HepG2 (cell line): ENCODE data around the gene CACNA1D. TPM values are rescaled to one million over a fixed set of nuclear protein-coding genes. Genes with fewer than 3 reads are reported as not detected.

Experiments used
- AHR ChIP-seq: IDR thresholded peaks from 2 replicates; pipeline ENCODE4 v1.6.1; 2018; ENCODE audit warnings: missing genetic modification reagents, missing compliant biosample characterization
- DNMT3B ChIP-seq: conservative IDR thresholded peaks from 2 replicates; pipeline ENCODE4 v1.6.1; 2016; ENCODE audit warnings: missing biosample characterization, control low read depth
- ELF4 ChIP-seq: sonication (generic); formaldehyde crosslinking; IDR thresholded peaks from 2 replicates; pipeline ENCODE4 v1.5.0; 2020; ENCODE audit warnings: missing genetic modification reagents, mild to moderate bottlenecking, moderate library complexity, borderline replicate concordance
- FOXM1 ChIP-seq: sonication (generic); formaldehyde crosslinking; IDR thresholded peaks from 2 replicates; pipeline ENCODE4 v1.5.0; 2020; ENCODE audit warnings: missing genetic modification reagents
- HDAC1 ChIP-seq: sonication (generic); formaldehyde crosslinking; IDR thresholded peaks from 2 replicates; pipeline ENCODE4 v1.5.1; 2020; ENCODE audit warnings: mild to moderate bottlenecking, missing genetic modification reagents
- KDM3A ChIP-seq: IDR thresholded peaks from 2 replicates; pipeline ENCODE4 v1.6.1; 2018; ENCODE audit warnings: low read depth, missing compliant biosample characterization
- MEIS2 ChIP-seq: sonication (generic); formaldehyde crosslinking; IDR thresholded peaks from 2 replicates; pipeline ENCODE4 v1.9.0; 2021; ENCODE audit warnings: mild to moderate bottlenecking, missing genetic modification reagents
- REPIN1 ChIP-seq: sonication (generic); formaldehyde crosslinking; IDR thresholded peaks from 2 replicates; pipeline ENCODE4 v1.8.0; 2022; ENCODE audit warnings: missing genetic modification reagents, low read depth, mild to moderate bottlenecking, borderline replicate concordance
- SP140L ChIP-seq: sonication (generic); formaldehyde crosslinking; IDR thresholded peaks from 2 replicates; pipeline ENCODE4 v1.4.0; 2020; ENCODE audit warnings: missing genetic modification reagents, borderline replicate concordance
- SRY ChIP-seq: sonication (generic); formaldehyde crosslinking; IDR thresholded peaks from 2 replicates; pipeline ENCODE4 v1.8.0; 2022; ENCODE audit warnings: mild to moderate bottlenecking, missing genetic modification reagents
- TP53 ChIP-seq: sonication (generic); formaldehyde crosslinking; conservative IDR thresholded peaks from 2 replicates; pipeline ENCODE4 v1.4.0; 2020; ENCODE audit warnings: missing genetic modification reagents
- ZNF205 ChIP-seq: IDR thresholded peaks from 2 replicates; pipeline ENCODE4 v1.6.1; 2018; ENCODE audit warnings: missing biosample characterization, missing genetic modification reagents
- ZNF333 ChIP-seq: sonication (generic); formaldehyde crosslinking; IDR thresholded peaks from 2 replicates; pipeline ENCODE4 v1.4.0; 2020; ENCODE audit warnings: mild to moderate bottlenecking, missing genetic modification reagents, borderline replicate concordance
- ZNF772 ChIP-seq: sonication (generic); formaldehyde crosslinking; IDR thresholded peaks from 2 replicates; pipeline ENCODE4 v1.5.0; 2020; ENCODE audit warnings: mild to moderate bottlenecking, missing genetic modification reagents
- polyA plus RNA-seq, 8 experiments: library from polyadenylated mRNA; depleted of rRNA in 3 of 8; stranded (reverse) in 7 of 8; unstranded in 1 of 8; fragments of >200 nt; fragmentation: Illumina TruSeq in 4 of 8; extraction: Trizol in 4 of 8; gene quantifications; 2 replicates each; pipeline versions ENCODE4 v1.2.1 to v1.2.3, GENCODE V29; 2011 to 2016; ENCODE audit warnings: low read depth in 4 of 8, missing spikeins in 1 of 8, mixed read lengths in 1 of 8; ENCODE audit not compliant: insufficient read depth in 1 of 8
- total RNA-seq, 5 experiments: library from RNA; depleted of rRNA; stranded (reverse); fragments of >200 nt; fragmentation: Illumina TruSeq; extraction: Trizol; gene quantifications; 2 replicates each; pipeline ENCODE4 v1.2.3, GENCODE V29; 2016; ENCODE audit warnings: low read depth in 1 of 5
- TF ChIP-seq, protein P1 (sequence below): sonication (generic); formaldehyde crosslinking; IDR thresholded peaks from 2 replicates; pipeline ENCODE4 v1.4.0; 2020; ENCODE audit warnings: missing genetic modification reagents
- TF ChIP-seq, protein P2 (sequence below): sonication (generic); formaldehyde crosslinking; conservative IDR thresholded peaks from 2 replicates; pipeline ENCODE4 v1.8.0; 2022; ENCODE audit warnings: low read depth, missing genetic modification reagents
- TF ChIP-seq, protein P3 (sequence below): sonication (generic); formaldehyde crosslinking; IDR thresholded peaks from 2 replicates; pipeline ENCODE4 v1.5.0; 2020; ENCODE audit warnings: mild to moderate bottlenecking, missing genetic modification reagents
- TF ChIP-seq, protein P4 (sequence below): sonication (generic); formaldehyde crosslinking; IDR thresholded peaks from 2 replicates; pipeline ENCODE4 v1.5.0; 2020; ENCODE audit warnings: missing genetic modification reagents
- TF ChIP-seq, protein P5 (sequence below): sonication (generic); formaldehyde crosslinking; IDR thresholded peaks from 2 replicates; pipeline ENCODE4 v1.9.0; 2022; ENCODE audit warnings: low read depth, missing genetic modification reagents

Gene CACNA1D
- total and polyA plus RNA-seq, 2 of the 13 experiments (the other 11 are each of a cell fraction or from before 2014, with no cell fraction given), result 0.26 to 0.38 TPM

DNA sequence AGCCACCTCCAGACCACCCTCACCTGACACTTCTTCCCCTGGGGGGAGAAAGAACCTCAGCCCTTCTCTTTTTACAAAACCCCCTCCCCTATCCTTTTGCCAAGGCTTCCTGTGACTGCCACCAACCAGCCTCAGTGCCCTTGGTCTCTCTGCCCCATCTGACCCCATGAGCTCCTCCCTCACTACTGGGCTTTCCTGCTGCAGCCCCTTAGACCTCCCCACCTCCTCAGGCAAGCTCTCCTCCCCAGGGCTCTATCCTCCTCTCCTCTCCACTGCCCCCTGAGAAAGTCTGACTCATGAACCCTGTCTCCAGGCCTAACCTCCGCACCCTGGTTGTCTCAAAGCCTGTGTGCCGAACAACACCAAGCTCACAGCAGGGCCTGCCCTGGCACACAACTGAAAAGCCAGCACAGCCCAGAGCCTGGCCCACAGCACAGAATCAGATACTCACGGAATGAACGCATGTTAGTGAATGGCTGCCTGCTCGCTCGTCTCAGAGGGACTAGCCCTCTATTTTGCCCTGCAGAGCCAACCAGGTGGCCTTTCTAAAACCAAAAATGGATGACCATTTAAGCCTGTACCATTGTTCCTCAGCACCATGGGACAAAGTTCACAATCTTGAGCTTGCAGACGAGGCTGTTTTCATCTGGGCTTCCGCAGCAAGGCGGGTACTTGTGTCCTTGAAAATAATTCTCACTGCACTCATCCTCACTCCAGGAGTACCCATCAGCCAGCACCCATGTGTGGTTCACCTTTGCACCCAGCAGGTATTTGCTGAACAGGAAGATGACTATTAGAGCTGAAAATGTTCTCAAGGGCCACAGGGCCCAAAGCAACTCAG, 350.1 kb downstream of the CACNA1D start (continued):
- TF ChIP-seq TP53 (no peak), REPIN1 (0 out of 2 replicates have a peak, but pooled peaks have one; percentile 14), ELF4 (CRISPR knock-in tag) (no peak), SRY (CRISPR knock-in tag) (no peak; the same call in 1 of the 2 replicates), SP140L (CRISPR knock-in tag) (no peak), ZNF772 (no peak), FOXM1 (CRISPR knock-in tag) (no peak), HDAC1 (CRISPR knock-in tag) (peak; percentile 32; the same call in 1 of the 2 replicates), AHR (CRISPR knock-in tag) (no peak), DNMT3B (0 out of 2 replicates have a peak, but pooled peaks have one; percentile 15), ZNF205 (CRISPR knock-in tag) (no peak), ZNF333 (CRISPR knock-in tag) (no peak), KDM3A (CRISPR knock-in tag) (no peak), MEIS2 (CRISPR knock-in tag) (no peak)
- TF ChIP-seq, protein P1, sequence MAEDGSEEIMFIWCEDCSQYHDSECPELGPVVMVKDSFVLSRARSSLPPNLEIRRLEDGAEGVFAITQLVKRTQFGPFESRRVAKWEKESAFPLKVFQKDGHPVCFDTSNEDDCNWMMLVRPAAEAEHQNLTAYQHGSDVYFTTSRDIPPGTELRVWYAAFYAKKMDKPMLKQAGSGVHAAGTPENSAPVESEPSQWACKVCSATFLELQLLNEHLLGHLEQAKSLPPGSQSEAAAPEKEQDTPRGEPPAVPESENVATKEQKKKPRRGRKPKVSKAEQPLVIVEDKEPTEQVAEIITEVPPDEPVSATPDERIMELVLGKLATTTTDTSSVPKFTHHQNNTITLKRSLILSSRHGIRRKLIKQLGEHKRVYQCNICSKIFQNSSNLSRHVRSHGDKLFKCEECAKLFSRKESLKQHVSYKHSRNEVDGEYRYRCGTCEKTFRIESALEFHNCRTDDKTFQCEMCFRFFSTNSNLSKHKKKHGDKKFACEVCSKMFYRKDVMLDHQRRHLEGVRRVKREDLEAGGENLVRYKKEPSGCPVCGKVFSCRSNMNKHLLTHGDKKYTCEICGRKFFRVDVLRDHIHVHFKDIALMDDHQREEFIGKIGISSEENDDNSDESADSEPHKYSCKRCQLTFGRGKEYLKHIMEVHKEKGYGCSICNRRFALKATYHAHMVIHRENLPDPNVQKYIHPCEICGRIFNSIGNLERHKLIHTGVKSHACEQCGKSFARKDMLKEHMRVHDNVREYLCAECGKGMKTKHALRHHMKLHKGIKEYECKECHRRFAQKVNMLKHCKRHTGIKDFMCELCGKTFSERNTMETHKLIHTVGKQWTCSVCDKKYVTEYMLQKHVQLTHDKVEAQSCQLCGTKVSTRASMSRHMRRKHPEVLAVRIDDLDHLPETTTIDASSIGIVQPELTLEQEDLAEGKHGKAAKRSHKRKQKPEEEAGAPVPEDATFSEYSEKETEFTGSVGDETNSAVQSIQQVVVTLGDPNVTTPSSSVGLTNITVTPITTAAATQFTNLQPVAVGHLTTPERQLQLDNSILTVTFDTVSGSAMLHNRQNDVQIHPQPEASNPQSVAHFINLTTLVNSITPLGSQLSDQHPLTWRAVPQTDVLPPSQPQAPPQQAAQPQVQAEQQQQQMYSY (CRISPR knock-in tag), result 0 out of 2 replicates have a peak, but pooled peaks have one; percentile 5
- TF ChIP-seq, protein P2, sequence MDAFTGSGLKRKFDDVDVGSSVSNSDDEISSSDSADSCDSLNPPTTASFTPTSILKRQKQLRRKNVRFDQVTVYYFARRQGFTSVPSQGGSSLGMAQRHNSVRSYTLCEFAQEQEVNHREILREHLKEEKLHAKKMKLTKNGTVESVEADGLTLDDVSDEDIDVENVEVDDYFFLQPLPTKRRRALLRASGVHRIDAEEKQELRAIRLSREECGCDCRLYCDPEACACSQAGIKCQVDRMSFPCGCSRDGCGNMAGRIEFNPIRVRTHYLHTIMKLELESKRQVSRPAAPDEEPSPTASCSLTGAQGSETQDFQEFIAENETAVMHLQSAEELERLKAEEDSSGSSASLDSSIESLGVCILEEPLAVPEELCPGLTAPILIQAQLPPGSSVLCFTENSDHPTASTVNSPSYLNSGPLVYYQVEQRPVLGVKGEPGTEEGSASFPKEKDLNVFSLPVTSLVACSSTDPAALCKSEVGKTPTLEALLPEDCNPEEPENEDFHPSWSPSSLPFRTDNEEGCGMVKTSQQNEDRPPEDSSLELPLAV (CRISPR knock-in tag), result no peak
- TF ChIP-seq, protein P3, sequence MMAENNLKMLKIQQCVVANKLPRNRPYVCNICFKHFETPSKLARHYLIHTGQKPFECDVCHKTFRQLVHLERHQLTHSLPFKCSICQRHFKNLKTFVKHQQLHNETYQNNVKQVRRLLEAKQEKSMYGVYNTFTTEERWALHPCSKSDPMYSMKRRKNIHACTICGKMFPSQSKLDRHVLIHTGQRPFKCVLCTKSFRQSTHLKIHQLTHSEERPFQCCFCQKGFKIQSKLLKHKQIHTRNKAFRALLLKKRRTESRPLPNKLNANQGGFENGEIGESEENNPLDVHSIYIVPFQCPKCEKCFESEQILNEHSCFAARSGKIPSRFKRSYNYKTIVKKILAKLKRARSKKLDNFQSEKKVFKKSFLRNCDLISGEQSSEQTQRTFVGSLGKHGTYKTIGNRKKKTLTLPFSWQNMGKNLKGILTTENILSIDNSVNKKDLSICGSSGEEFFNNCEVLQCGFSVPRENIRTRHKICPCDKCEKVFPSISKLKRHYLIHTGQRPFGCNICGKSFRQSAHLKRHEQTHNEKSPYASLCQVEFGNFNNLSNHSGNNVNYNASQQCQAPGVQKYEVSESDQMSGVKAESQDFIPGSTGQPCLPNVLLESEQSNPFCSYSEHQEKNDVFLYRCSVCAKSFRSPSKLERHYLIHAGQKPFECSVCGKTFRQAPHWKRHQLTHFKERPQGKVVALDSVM (CRISPR knock-in tag), result no peak
- TF ChIP-seq, protein P4, sequence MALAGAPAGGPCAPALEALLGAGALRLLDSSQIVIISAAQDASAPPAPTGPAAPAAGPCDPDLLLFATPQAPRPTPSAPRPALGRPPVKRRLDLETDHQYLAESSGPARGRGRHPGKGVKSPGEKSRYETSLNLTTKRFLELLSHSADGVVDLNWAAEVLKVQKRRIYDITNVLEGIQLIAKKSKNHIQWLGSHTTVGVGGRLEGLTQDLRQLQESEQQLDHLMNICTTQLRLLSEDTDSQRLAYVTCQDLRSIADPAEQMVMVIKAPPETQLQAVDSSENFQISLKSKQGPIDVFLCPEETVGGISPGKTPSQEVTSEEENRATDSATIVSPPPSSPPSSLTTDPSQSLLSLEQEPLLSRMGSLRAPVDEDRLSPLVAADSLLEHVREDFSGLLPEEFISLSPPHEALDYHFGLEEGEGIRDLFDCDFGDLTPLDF (CRISPR knock-in tag), result peak; percentile 51; the same call in 1 of the 2 replicates
- TF ChIP-seq, protein P5, sequence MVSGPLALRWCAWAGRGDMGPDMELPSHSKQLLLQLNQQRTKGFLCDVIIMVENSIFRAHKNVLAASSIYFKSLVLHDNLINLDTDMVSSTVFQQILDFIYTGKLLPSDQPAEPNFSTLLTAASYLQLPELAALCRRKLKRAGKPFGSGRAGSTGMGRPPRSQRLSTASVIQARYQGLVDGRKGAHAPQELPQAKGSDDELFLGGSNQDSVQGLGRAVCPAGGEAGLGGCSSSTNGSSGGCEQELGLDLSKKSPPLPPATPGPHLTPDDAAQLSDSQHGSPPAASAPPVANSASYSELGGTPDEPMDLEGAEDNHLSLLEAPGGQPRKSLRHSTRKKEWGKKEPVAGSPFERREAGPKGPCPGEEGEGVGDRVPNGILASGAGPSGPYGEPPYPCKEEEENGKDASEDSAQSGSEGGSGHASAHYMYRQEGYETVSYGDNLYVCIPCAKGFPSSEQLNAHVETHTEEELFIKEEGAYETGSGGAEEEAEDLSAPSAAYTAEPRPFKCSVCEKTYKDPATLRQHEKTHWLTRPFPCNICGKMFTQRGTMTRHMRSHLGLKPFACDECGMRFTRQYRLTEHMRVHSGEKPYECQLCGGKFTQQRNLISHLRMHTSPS (CRISPR knock-in tag), result no peak
